ENCODE results near the gene DECR2. TPM values are rescaled to one million over a fixed set of nuclear protein-coding genes. Genes with fewer than 3 reads are reported as not detected.

Gene DECR2
- total and polyA plus RNA-seq, 2 donors from 2014 or later = 23.8 to 58.9 TPM

GRCh38 chr16:389352-389751, 12.3 kb upstream of the DECR2 start:
- Histone ChIP-seq H3K36me3 (ENCODE audit: control insufficient read depth in 2 of 3, insufficient read depth in 3 of 3, low read length in 3 of 3) (no peaks in the 10 kb centered on the region), H3K27me3 (ENCODE audit: control insufficient read depth, insufficient read depth, low read length) (no peaks in the 10 kb centered on the region), H3K9me3 (ENCODE audit: control insufficient read depth in 2 of 3, insufficient read depth in 1 of 3, low read length in 3 of 3) (no peaks in the 10 kb centered on the region), H3K9ac (ENCODE audit: low read length in 3 of 3) (no peak overlapping the region), H3K4me3 (ENCODE audit: low read length in 3 of 3) (no peak overlapping the region), H3K27ac (ENCODE audit: low read depth in 2 of 2, low read length in 2 of 2) (no peak overlapping the region), H3K4me1 (ENCODE audit: control insufficient read depth in 2 of 3, insufficient read depth in 2 of 3, low read depth in 1 of 3, low read length in 3 of 3) (peaks cover 0 to 3% (median 0%) of the 10 kb centered on the region in 3 donors)
- TF ChIP-seq, protein P1, sequence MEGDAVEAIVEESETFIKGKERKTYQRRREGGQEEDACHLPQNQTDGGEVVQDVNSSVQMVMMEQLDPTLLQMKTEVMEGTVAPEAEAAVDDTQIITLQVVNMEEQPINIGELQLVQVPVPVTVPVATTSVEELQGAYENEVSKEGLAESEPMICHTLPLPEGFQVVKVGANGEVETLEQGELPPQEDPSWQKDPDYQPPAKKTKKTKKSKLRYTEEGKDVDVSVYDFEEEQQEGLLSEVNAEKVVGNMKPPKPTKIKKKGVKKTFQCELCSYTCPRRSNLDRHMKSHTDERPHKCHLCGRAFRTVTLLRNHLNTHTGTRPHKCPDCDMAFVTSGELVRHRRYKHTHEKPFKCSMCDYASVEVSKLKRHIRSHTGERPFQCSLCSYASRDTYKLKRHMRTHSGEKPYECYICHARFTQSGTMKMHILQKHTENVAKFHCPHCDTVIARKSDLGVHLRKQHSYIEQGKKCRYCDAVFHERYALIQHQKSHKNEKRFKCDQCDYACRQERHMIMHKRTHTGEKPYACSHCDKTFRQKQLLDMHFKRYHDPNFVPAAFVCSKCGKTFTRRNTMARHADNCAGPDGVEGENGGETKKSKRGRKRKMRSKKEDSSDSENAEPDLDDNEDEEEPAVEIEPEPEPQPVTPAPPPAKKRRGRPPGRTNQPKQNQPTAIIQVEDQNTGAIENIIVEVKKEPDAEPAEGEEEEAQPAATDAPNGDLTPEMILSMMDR (IDR thresholded peaks at IDR 0.05; ENCODE audit: borderline replicate concordance, extremely low read depth, insufficient read depth) = no peak
- intact Hi-C loops (cut with DNase I) = no loop called here
- FAIRE-seq = no peak
- DNase-seq = no peak

GRCh38 chr16:391885-392335, 9.8 kb upstream of the DECR2 start:
- intact Hi-C loops (cut with DNase I) = no loop called here
- no peak overlapping the region for H3K9ac ChIP-seq (ENCODE audit: low read length in 3 of 3)
- H3K4me3 ChIP-seq (ENCODE audit: low read length in 3 of 3) = no peak overlapping the region
- H3K9me3 ChIP-seq (ENCODE audit: control insufficient read depth in 2 of 3, insufficient read depth in 1 of 3, low read length in 3 of 3) = no peaks in the 10 kb centered on the region
- no peaks in the 10 kb centered on the region for H3K36me3 ChIP-seq (ENCODE audit: control insufficient read depth in 2 of 3, insufficient read depth in 3 of 3, low read length in 3 of 3)
- no peaks in the 10 kb centered on the region for H3K27me3 ChIP-seq (ENCODE audit: control insufficient read depth, insufficient read depth, low read length)
- H3K4me1 ChIP-seq (ENCODE audit: control insufficient read depth in 2 of 3, insufficient read depth in 2 of 3, low read depth in 1 of 3, low read length in 3 of 3) = peaks cover 0 to 3% (median 3%) of the 10 kb centered on the region in 3 donors
- no peak overlapping the region for H3K27ac ChIP-seq (ENCODE audit: low read depth in 2 of 2, low read length in 2 of 2)
- TF ChIP-seq, protein P1 (IDR thresholded peaks at IDR 0.05; ENCODE audit: borderline replicate concordance, extremely low read depth, insufficient read depth) = peak; percentile 72
- DNase-seq (peak; percentile 58 to 81 (median 74)), FAIRE-seq (no peak)

DNA sequence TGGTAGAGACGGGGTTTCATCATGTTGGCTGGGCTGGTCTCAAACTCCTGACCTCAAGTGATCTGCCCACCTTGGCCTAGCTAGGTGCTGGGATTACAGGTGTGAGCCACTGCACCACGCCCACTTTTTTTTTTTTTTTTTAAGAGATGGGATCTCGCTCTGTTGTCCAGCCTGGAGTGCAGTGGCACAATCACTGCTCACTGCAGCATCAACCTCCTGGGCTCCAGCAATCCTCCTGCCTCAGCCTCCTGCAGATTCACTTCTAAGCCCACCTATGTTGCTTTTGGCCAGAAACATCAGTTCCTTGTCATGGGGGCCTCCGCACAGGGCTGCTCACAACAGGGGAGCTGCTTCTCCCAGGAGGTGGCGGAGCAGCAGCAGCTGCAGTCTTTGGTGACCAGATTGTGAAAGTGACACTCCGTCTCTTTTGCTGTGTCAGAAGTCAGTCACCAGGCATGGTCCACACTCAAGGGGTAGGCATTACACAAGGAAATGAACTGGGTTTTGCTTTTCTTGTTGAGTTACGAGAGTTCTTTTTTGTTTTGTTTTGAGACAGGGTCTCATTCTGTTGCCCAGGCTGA, 9.1 kb upstream of the DECR2 start:
- Histone ChIP-seq H3K27ac (ENCODE audit: low read depth in 2 of 2, low read length in 2 of 2) (no peak overlapping the region), H3K4me3 (ENCODE audit: low read length in 3 of 3) (no peak overlapping the region), H3K9me3 (ENCODE audit: control insufficient read depth in 2 of 3, insufficient read depth in 1 of 3, low read length in 3 of 3) (no peaks in the 10 kb centered on the region), H3K9ac (ENCODE audit: low read length in 3 of 3) (no peak overlapping the region), H3K36me3 (ENCODE audit: control insufficient read depth in 2 of 3, insufficient read depth in 3 of 3, low read length in 3 of 3) (no peaks in the 10 kb centered on the region), H3K27me3 (ENCODE audit: control insufficient read depth, insufficient read depth, low read length) (no peaks in the 10 kb centered on the region), H3K4me1 (ENCODE audit: control insufficient read depth in 2 of 3, insufficient read depth in 2 of 3, low read depth in 1 of 3, low read length in 3 of 3) (peaks cover 0 to 3% (median 3%) of the 10 kb centered on the region in 3 donors)
- TF ChIP-seq, protein P1 (IDR thresholded peaks at IDR 0.05; ENCODE audit: borderline replicate concordance, extremely low read depth, insufficient read depth) = no peak
- intact Hi-C loops (cut with DNase I) = no loop called here
- peak in 1 of 5 donors; percentile 37 for DNase-seq
- no peak for FAIRE-seq

All from kidney (tissue), 14 donors.